ENCODE results near the gene ERCC2. TPM values are rescaled to one million over a fixed set of nuclear protein-coding genes. Genes with fewer than 3 reads are reported as not detected.
"Not testable (repeated sequence)": the region's sequence is repeated elsewhere in the genome, so short reads cannot be mapped to it uniquely, and the experiment has no call there.

ERCC2 gene
- total RNA-seq, 1 donor = 52.5 TPM

DNA sequence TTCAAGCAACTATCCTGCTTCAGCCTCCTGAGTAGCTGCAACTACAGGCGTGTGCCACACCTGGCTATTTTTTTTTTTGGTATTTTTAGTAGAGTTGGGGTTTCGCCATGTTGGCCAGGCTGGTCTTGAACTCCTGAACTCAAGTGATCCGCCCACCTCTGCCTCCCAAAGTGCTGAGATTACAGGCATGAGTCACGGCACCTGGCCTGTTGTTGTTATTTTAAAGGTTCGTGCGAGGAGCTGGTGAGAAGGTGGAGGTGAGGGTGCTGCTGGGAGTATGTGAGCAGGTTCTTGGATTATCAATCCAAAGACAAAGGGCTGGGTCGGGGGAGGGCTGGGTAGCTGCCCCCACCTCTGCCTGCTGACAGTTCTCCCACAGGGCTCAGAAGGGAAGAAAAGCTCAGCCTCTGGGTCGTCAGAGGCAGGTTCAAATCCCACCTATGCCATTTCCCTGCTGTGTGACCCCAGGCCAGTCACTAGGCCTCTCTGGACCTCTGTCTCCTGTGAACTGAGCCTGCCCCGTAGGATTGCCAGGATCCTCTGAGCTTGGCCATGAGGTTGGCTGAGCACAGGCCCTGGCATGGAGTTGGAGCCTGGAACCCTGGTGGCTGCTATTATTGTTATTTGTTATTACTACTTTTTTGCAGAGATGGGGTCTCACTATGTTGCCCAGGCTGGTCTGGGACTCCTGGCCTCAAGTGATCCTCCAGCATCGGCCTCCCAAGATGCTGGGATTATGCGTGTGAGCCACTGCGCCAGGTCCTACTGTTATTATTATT is 49.2 kb downstream of the ERCC2 start:
- TF ChIP-seq, protein P1, sequence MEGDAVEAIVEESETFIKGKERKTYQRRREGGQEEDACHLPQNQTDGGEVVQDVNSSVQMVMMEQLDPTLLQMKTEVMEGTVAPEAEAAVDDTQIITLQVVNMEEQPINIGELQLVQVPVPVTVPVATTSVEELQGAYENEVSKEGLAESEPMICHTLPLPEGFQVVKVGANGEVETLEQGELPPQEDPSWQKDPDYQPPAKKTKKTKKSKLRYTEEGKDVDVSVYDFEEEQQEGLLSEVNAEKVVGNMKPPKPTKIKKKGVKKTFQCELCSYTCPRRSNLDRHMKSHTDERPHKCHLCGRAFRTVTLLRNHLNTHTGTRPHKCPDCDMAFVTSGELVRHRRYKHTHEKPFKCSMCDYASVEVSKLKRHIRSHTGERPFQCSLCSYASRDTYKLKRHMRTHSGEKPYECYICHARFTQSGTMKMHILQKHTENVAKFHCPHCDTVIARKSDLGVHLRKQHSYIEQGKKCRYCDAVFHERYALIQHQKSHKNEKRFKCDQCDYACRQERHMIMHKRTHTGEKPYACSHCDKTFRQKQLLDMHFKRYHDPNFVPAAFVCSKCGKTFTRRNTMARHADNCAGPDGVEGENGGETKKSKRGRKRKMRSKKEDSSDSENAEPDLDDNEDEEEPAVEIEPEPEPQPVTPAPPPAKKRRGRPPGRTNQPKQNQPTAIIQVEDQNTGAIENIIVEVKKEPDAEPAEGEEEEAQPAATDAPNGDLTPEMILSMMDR (IDR thresholded peaks at IDR 0.05; ENCODE audit: extremely low read depth, low read depth, low read length) = no peak
- H2AFZ ChIP-seq (ENCODE audit: low read length) = no peak overlapping the region
- H3K27ac ChIP-seq (ENCODE audit: low read depth, low read length) = no peak overlapping the region
- H3K79me2 ChIP-seq (ENCODE audit: insufficient read depth, low read length) = no peaks in the 10 kb centered on the region
- H3K4me3 ChIP-seq (ENCODE audit: insufficient read depth, low read length) = no peak overlapping the region
- H3K9me3 ChIP-seq (ENCODE audit: low read depth, low read length) = no peaks in the 10 kb centered on the region
- peaks cover 7% of the 10 kb centered on the region for H3K27me3 ChIP-seq (ENCODE audit: insufficient read depth, low read length)
- peaks cover 10% of the 10 kb centered on the region for H3K4me1 ChIP-seq (ENCODE audit: insufficient read depth, low read length)
- H3K36me3 ChIP-seq (ENCODE audit: insufficient read depth, low read length) = no peaks in the 10 kb centered on the region
- no peaks in the 10 kb centered on the region for H4K20me1 ChIP-seq (ENCODE audit: insufficient read depth, low read length)
- peak; percentile 69 for DNase-seq (ENCODE audit: insufficient read length, low spot score, missing footprints)
- no peak overlapping the region for H3K4me2 ChIP-seq (ENCODE audit: insufficient read depth, low read length)

DNA sequence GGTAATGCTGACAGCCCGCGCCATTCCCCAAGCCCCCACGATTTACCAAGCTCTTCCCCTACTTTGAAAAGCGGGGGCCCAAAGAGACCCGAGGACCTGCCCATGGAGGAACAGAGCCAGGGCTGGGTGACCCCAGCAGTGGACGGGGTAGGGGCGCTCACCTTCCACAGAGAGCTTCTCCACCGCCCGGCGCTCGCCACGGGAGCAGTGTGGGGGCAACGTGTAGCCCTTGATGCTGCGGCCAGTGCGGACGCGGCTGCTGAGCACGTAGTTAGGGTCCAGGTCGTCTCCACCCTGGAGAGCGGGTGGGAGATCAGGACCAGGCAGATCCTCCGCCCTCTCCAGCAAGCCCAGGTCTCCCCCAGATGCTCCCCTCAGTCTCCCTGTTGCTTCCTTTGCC is 55.1 kb downstream of the ERCC2 start:
- Histone ChIP-seq H3K27me3 (ENCODE audit: insufficient read depth, low read length) (peaks cover 22% of the 10 kb centered on the region), H3K27ac (ENCODE audit: low read depth, low read length) (no peak overlapping the region), H3K79me2 (ENCODE audit: insufficient read depth, low read length) (no peaks in the 10 kb centered on the region), H2AFZ (ENCODE audit: low read length) (no peak overlapping the region), H3K4me1 (ENCODE audit: insufficient read depth, low read length) (no peaks in the 10 kb centered on the region), H3K36me3 (ENCODE audit: insufficient read depth, low read length) (no peaks in the 10 kb centered on the region), H4K20me1 (ENCODE audit: insufficient read depth, low read length) (no peaks in the 10 kb centered on the region), H3K4me2 (ENCODE audit: insufficient read depth, low read length) (no peak overlapping the region), H3K4me3 (ENCODE audit: insufficient read depth, low read length) (no peak overlapping the region), H3K9me3 (ENCODE audit: low read depth, low read length) (no peaks in the 10 kb centered on the region)
- TF ChIP-seq, protein P1 (IDR thresholded peaks at IDR 0.05; ENCODE audit: extremely low read depth, low read depth, low read length) = no peak
- no peak for DNase-seq (ENCODE audit: insufficient read length, low spot score, missing footprints)

DNA sequence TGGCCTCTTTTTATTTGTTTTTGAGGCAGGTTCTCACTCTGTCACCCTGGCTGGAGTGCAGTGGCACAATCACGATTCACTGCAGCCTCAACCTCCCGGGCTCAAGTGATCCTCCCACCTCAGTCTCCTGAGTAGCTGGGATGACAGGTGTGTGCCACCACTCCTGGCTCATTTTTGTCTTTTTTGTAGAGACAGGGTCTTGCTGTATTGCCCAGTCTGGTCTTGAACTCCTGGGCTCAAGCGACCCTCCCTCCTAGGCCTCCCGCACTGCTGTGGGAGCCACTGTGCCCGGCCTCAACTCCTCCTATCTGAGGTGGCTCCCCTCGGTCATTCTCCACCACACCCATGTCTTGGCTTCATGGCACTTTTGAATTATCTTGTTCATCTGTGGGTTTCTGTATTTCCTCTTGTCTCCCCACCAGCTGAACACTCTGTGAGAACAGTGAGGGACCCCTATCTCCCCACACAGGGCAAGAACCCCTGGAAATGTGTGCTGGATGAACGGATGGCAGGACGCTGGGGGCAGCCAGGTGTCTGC is 55.6 kb downstream of the ERCC2 start:
- no peaks in the 10 kb centered on the region for H3K36me3 ChIP-seq (ENCODE audit: insufficient read depth, low read length)
- TF ChIP-seq, protein P1 (IDR thresholded peaks at IDR 0.05; ENCODE audit: extremely low read depth, low read depth, low read length) = no peak
- no peak overlapping the region for H3K27ac ChIP-seq (ENCODE audit: low read depth, low read length)
- no peaks in the 10 kb centered on the region for H3K9me3 ChIP-seq (ENCODE audit: low read depth, low read length)
- H3K79me2 ChIP-seq (ENCODE audit: insufficient read depth, low read length) = no peaks in the 10 kb centered on the region
- H4K20me1 ChIP-seq (ENCODE audit: insufficient read depth, low read length) = no peaks in the 10 kb centered on the region
- H3K4me3 ChIP-seq (ENCODE audit: insufficient read depth, low read length) = no peak overlapping the region
- H3K4me1 ChIP-seq (ENCODE audit: insufficient read depth, low read length) = no peaks in the 10 kb centered on the region
- peaks cover 22% of the 10 kb centered on the region for H3K27me3 ChIP-seq (ENCODE audit: insufficient read depth, low read length)
- H2AFZ ChIP-seq (ENCODE audit: low read length) = no peak overlapping the region
- H3K4me2 ChIP-seq (ENCODE audit: insufficient read depth, low read length) = no peak overlapping the region
- DNase-seq (ENCODE audit: insufficient read length, low spot score, missing footprints) = no peak

DNA sequence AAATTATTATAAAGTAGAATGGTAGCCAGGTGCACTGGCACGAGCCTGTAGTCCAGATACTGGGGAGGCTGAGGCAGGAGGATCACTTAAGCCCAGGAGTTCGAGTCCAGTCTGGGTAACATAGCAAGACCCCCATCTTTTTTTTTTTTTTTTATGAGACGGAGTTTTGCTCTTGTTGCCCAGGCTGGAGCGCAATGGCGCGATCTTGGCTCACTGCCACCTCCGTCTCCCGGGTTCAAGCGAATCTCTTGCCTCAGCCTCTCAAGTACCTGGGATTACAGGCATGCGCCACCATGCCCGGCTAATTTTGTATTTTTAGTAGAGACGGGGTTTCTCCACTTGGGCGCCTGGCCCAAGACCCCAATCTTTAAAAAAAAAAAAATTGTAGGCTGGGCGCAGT is 58.1 kb downstream of the ERCC2 start:
- peaks cover 22% of the 10 kb centered on the region for H3K27me3 ChIP-seq (ENCODE audit: insufficient read depth, low read length)
- H3K4me3 ChIP-seq (ENCODE audit: insufficient read depth, low read length); H3K4me2 ChIP-seq (ENCODE audit: insufficient read depth, low read length); H3K27ac ChIP-seq (ENCODE audit: low read depth, low read length); DNase-seq (ENCODE audit: insufficient read length, low spot score, missing footprints); H3K36me3 ChIP-seq (ENCODE audit: insufficient read depth, low read length); H3K4me1 ChIP-seq (ENCODE audit: insufficient read depth, low read length); H3K9me3 ChIP-seq (ENCODE audit: low read depth, low read length); H4K20me1 ChIP-seq (ENCODE audit: insufficient read depth, low read length); H2AFZ ChIP-seq (ENCODE audit: low read length); H3K79me2 ChIP-seq (ENCODE audit: insufficient read depth, low read length): not testable (repeated sequence)

Measured in osteoblast (primary cell).